Measurements from ENCODE around the gene B3GAT1. TPM values are rescaled to one million over a fixed set of nuclear protein-coding genes. Genes with fewer than 3 reads are reported as not detected.

B3GAT1 gene
- polyA plus RNA-seq, 1 of the 3 experiments (the other 2 are of a cell fraction) = 0.15 TPM

GRCh38 chr11:134413043-134413825 lies 1.2 kb upstream of the B3GAT1 start:
- H4K20me1 ChIP-seq (ENCODE audit: insufficient read depth) = no peaks in the 10 kb centered on the region
- WGBS (ENCODE audit: low lambda C conversion rate) = 65% methylated on average over 14 of the region's 22 CpGs
- peak overlapping the region in 1 of 2 experiments; percentile 48; a peak in 2 of 4 replicates for H3K4me3 ChIP-seq (ENCODE audit: low read depth in 2 of 2, low read length in 1 of 2)
- TF ChIP-seq RFX5 (IDR thresholded peaks at IDR 0.05; ENCODE audit: low read length) = no peak
- no peak for DNase-seq
- H3K9me2 ChIP-seq = no peaks in the 10 kb centered on the region
- H3K9ac ChIP-seq = no peak overlapping the region
- ChIA-PET CTCF (interaction anchor here (1.0 kb wide), 1 partner anchor 12 kb away, joined by 4 read pairs; no protein-coding TSS in a partner anchor), POLR2A (no interaction called here)
- no peak overlapping the region for H2AFZ ChIP-seq (ENCODE audit: low read depth)
- no peaks in the 10 kb centered on the region for H3K9me3 ChIP-seq
- H3K79me2 ChIP-seq (ENCODE audit: insufficient read depth) = no peaks in the 10 kb centered on the region
- H3K4me1 ChIP-seq (ENCODE audit: control insufficient read depth in 1 of 2, insufficient read depth in 2 of 2, low read depth in 1 of 2, low read length in 1 of 2) = peaks cover 0 to 59% of the 10 kb centered on the region in 2 experiments; a peak in 2 of 4 replicates
- peak overlapping the region in 1 of 2 experiments; percentile 82; a peak in 2 of 4 replicates for H3K27ac ChIP-seq (ENCODE audit: low read depth in 2 of 2, low read length in 1 of 2)
- no peaks in the 10 kb centered on the region for H3K36me3 ChIP-seq (replicated peaks in 1 of 2; ENCODE audit: control insufficient read depth in 1 of 2, insufficient read depth in 2 of 2, low read length in 1 of 2)
- no peak overlapping the region for H3K4me2 ChIP-seq
- H3F3A ChIP-seq (replicated peaks; ENCODE audit: insufficient read depth) = no peaks in the 10 kb centered on the region
- no peaks in the 10 kb centered on the region for H3K27me3 ChIP-seq (ENCODE audit: insufficient read depth)

GRCh38 chr11:134410766-134411165 lies 1.3 kb downstream of the B3GAT1 start:
- CTCF ChIA-PET = interaction anchor here (1.0 to 1.2 kb wide), 2 partner anchors 14 to 16 kb away, joined by 4 to 6 read pairs; no protein-coding TSS in a partner anchor

More at GRCh38 chr11:134410766-134411165, 1.3 kb downstream of the B3GAT1 start:
- no peaks in the 10 kb centered on the region for H3K36me3 ChIP-seq (replicated peaks in 1 of 2; ENCODE audit: control insufficient read depth in 1 of 2, insufficient read depth in 2 of 2, low read length in 1 of 2)
- POLR2A ChIA-PET = interaction anchor here (0.5 to 0.7 kb wide), 2 partner anchors 104 to 109 kb away, joined by 3 read pairs; no protein-coding TSS in a partner anchor
- H3K4me3 ChIP-seq (ENCODE audit: low read depth in 2 of 2, low read length in 1 of 2) = peak overlapping the region in 1 of 2 experiments; percentile 51; a peak in 2 of 4 replicates
- H4K20me1 ChIP-seq (ENCODE audit: insufficient read depth) = no peaks in the 10 kb centered on the region
- H3K27me3 ChIP-seq (ENCODE audit: insufficient read depth) = no peaks in the 10 kb centered on the region
- DNase-seq = no peak
- no peaks in the 10 kb centered on the region for H3K9me3 ChIP-seq
- WGBS (ENCODE audit: low lambda C conversion rate) = 89% methylated on average over 4 of the region's 5 CpGs
- no peak overlapping the region for H3K27ac ChIP-seq (ENCODE audit: low read depth in 2 of 2, low read length in 1 of 2)
- H3K4me1 ChIP-seq (ENCODE audit: control insufficient read depth in 1 of 2, insufficient read depth in 2 of 2, low read depth in 1 of 2, low read length in 1 of 2) = peaks cover 0 to 43% of the 10 kb centered on the region in 2 experiments; a peak in 2 of 4 replicates
- no peak overlapping the region for H3K9ac ChIP-seq
- no peak overlapping the region for H2AFZ ChIP-seq (ENCODE audit: low read depth)
- TF ChIP-seq USF2 (IDR thresholded peaks at IDR 0.05; ENCODE audit: borderline replicate concordance, low read depth, low read length) (no peak), ELF1 (IDR thresholded peaks at IDR 0.05) (no peak), EP300 (IDR thresholded peaks at IDR 0.05; ENCODE audit: borderline replicate concordance in 1 of 2, low read depth in 1 of 2, low read length in 1 of 2) (no peak), SIN3A (IDR thresholded peaks at IDR 0.05; ENCODE audit: borderline replicate concordance, low read depth, low read length) (no peak), MEF2A (IDR thresholded peaks at IDR 0.05; ENCODE audit: borderline replicate concordance, low read depth) (no peak), FOSL2 (IDR thresholded peaks at IDR 0.05; ENCODE audit: borderline replicate concordance, low read depth) (no peak), ZBTB33 (IDR thresholded peaks at IDR 0.05; ENCODE audit: borderline replicate concordance, low read depth) (no peak), TCF12 (IDR thresholded peaks at IDR 0.05) (no peak), NRF1 (IDR thresholded peaks at IDR 0.05; ENCODE audit: low read depth, low read length) (no peak), CTCF (IDR thresholded peaks at IDR 0.05) (no peak), GATA2 (CRISPR knock-in tag; IDR thresholded peaks at IDR 0.05) (no peak), FOXJ3 (CRISPR knock-in tag; IDR thresholded peaks at IDR 0.05) (no peak)
- no peaks in the 10 kb centered on the region for H3F3A ChIP-seq (replicated peaks; ENCODE audit: insufficient read depth)
- no peak overlapping the region for H3K4me2 ChIP-seq
- H3K79me2 ChIP-seq (ENCODE audit: insufficient read depth) = no peaks in the 10 kb centered on the region
- no peaks in the 10 kb centered on the region for H3K9me2 ChIP-seq

Data from SK-N-SH (cell line).